Mononuclear cell (primary cell): ENCODE results near the gene TNFSF4. TPM values are rescaled to one million over a fixed set of nuclear protein-coding genes. Genes with fewer than 3 reads are reported as not detected.

Experiments
- H3K27me3 ChIP-seq: 2 replicates; pipeline ENCODE4 v1.6.0; 2011; ENCODE audit warnings: low read length, control low read depth; ENCODE audit not compliant: insufficient read depth
- H3K4me1 ChIP-seq: 2 replicates; pipeline ENCODE4 v1.5.1; 2011; ENCODE audit warnings: mild to moderate bottlenecking, low read length, control low read depth; ENCODE audit not compliant: insufficient read depth
- H3K4me3 ChIP-seq: 2 replicates; pipeline ENCODE4 v1.5.1; 2011; ENCODE audit warnings: mild to moderate bottlenecking, low read length, moderate library complexity
- H3K9me3 ChIP-seq: 2 replicates; pipeline ENCODE4 v1.5.1; 2011; ENCODE audit warnings: low read depth, mild to moderate bottlenecking, control low read depth, low read length
- total RNA-seq: library from RNA; depleted of rRNA; stranded (reverse); fragments of >200 nt; gene quantifications from one replicate; pipeline ENCODE4 v1.2.3, GENCODE V29; 2012

TNFSF4 gene
- total RNA-seq, 1 donor: 14.3 TPM

DNA sequence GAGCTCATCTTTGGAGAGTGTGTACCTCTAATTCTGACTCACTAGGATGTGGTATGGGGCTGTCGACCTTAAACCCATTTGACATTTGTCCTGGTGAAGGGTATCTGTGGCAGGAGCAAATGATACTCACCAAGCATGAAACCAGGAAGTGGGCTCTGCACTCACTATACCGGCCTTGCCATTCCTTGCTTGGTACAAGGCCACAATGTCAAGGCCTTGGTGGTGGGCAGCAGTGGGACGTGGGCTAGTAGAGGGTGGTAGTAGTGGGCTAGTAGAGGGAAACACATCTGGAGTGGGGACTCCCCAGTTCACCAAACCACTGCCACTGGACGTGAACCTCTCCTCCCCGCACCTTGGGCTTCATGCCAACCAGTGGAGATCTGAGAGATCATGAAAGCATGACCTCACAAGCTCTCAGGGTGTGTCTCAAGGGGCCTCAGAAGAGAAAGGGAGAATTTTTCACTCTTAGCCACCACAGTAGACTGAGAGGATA, 11.5 kb downstream of the TNFSF4 start:
- Histone ChIP-seq H3K27me3 (no peaks in the 10 kb centered on the region), H3K4me1 (peaks cover 11% of the 10 kb centered on the region), H3K9me3 (no peaks in the 10 kb centered on the region), H3K4me3 (no peak overlapping the region)

- Histone ChIP-seq H3K9me3 (no peaks in the 10 kb centered on the region), H3K4me3 (no peak overlapping the region), H3K27me3 (no peaks in the 10 kb centered on the region), H3K4me1 (peaks cover 18% of the 10 kb centered on the region)
Measured at GRCh38 chr1:173193639-173194038, 13.5 kb downstream of the TNFSF4 start.

GRCh38 chr1:173191011-173191705, 16.0 kb downstream of the TNFSF4 start:
- Histone ChIP-seq H3K4me1 (peaks cover 18% of the 10 kb centered on the region), H3K27me3 (no peaks in the 10 kb centered on the region)

DNA sequence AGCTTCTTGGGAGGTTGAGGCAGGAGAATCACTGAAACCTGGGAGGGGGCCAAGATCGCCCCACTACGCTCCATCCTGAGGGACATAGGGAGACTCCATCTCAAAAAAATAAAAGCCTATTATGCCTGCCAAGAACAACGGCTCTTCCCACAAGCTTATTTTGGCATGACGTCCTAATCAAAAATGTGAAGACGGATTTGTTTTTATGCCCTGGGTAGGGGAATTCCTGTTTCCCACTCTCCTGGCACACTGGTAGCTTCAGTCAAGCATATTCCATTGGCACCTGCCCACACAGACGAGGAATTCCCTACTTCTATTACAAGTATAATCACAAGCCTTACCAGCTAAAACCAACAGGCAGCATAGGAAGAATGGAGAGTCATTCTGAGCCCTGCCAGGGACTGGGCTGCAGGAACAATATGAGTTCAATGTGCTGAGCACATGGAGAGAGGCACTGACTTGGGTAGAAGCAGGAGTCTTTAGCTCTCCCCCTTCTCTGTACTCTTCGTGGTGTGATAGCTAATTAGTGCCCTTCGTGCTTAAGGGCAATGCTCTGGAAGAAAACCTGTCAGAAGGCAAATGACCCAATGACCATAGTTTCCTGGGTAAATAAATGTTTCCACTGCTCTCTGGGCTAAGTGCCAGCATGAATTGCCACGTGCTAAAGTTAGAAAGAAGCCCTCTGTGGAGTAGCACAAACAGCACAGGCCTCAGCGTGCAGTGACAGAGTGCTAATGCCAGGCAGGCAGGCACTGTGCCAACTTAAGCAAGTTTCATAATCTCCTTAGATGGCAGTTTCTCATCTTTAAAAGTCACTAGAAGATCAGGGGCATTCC, 16.8 kb downstream of the TNFSF4 start:
- H3K4me3 ChIP-seq: no peak overlapping the region

More at GRCh38 chr1:173191011-173191705, 16.0 kb downstream of the TNFSF4 start:
- Histone ChIP-seq H3K9me3 (no peaks in the 10 kb centered on the region), H3K4me3 (no peak overlapping the region)

DNA sequence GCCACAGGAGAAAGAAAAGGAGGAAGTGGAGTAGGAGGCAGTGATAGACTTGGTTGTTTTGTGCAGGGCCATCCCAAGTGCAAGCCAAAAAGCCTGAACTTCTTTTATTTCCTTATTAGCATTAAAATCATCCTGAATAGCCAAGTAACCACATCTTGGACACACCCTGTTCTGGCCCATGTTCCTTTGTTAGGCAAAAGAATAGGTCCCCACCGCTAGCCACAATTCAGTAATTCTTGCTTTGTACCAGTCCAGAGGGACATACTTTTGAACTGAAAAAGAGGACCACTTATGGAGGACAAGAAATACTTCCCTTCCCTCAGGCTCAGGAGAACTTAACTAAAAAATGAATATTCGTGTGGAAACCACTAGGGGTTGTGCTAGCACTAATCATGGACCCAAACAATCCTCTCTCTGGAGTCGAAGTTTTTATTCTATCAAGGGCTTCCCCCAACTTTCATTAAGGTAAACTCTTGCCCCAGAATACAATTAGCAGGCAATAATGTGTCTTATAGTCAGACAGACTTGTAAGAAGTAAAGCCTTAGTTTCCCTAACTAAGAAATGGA, 19.4 kb downstream of the TNFSF4 start:
- Histone ChIP-seq H3K4me1 (peaks cover 12% of the 10 kb centered on the region), H3K27me3 (no peaks in the 10 kb centered on the region), H3K9me3 (no peaks in the 10 kb centered on the region), H3K4me3 (no peak overlapping the region)

More for the DNA sequence above, 16.8 kb downstream of the TNFSF4 start:
- H3K4me1 ChIP-seq: peaks cover 18% of the 10 kb centered on the region
- H3K27me3 ChIP-seq: no peaks in the 10 kb centered on the region
- no peaks in the 10 kb centered on the region for H3K9me3 ChIP-seq

DNA sequence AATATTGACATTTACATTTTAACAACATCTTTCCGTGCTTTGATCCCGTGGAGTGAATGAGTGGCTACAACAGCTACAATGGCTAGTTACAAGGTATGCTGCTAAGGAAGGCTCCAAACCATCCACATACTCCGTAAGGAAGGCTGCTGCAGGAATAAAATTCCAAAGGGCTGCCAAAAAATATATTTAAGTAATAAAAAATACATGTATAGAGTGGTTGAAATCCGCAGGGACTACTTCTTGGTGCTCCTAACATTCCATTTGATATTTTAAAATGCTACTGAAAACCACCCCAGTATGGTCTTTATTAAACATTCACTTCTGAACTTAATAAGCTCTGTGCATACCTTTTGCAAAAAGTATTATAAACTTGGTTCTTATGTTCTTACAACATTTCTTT, 25.3 kb downstream of the TNFSF4 start:
- Histone ChIP-seq H3K4me1 (no peaks in the 10 kb centered on the region), H3K9me3 (no peaks in the 10 kb centered on the region), H3K27me3 (no peaks in the 10 kb centered on the region), H3K4me3 (no peak overlapping the region)

DNA sequence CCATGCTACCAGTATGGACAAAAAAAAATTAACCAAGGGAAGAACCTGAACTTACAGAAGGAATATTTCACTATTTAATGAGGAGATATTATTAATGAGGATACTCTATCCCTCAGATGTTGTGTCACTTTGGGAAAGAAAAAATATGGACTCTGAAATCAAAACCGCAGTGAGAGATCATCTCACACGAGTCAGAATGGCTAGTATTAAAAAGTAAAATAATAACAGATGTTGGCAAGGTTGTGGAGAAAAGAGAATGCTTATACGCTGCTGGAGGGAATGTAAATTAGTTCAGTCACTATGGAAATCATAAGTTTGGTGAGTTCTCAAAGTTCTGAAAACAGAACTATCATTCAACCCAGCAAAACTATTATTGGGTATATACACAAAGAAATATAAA, 30.9 kb downstream of the TNFSF4 start:
- H3K4me1 ChIP-seq: no peaks in the 10 kb centered on the region
- peaks cover 15% of the 10 kb centered on the region for H3K9me3 ChIP-seq
- H3K4me3 ChIP-seq: no peak overlapping the region
- no peaks in the 10 kb centered on the region for H3K27me3 ChIP-seq

DNA sequence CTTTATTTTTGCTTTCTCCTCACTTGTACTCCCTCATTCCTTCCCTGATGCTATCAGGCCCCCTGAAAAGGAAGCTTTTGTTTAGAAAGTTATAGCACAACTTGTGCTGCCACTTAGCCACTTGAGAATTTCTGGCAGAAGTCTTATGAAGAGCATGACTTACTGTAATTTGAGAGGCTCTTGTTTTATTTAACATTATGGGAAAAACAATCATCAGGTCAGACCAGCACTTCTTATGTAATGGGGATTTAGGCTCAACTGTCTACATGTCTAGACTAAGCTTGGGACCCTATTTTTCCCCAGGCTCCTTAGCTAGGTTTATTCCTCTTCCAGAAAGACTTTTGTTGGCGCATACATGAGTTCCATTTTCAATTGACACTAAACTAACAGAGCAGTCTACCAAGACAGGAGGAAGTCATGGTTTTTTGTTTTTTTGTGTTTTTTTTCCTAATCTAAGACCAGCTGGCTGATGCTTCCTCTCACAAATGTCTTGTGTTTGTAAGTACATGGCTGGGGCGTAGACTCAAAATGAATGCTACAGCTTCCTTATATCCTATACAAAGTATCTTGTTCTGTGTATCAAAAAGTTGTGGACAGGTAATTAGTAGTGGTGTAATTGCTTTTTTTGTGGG, 31.5 kb downstream of the TNFSF4 start:
- Histone ChIP-seq H3K27me3 (no peaks in the 10 kb centered on the region), H3K9me3 (peaks cover 22% of the 10 kb centered on the region), H3K4me3 (no peak overlapping the region), H3K4me1 (no peaks in the 10 kb centered on the region)

DNA sequence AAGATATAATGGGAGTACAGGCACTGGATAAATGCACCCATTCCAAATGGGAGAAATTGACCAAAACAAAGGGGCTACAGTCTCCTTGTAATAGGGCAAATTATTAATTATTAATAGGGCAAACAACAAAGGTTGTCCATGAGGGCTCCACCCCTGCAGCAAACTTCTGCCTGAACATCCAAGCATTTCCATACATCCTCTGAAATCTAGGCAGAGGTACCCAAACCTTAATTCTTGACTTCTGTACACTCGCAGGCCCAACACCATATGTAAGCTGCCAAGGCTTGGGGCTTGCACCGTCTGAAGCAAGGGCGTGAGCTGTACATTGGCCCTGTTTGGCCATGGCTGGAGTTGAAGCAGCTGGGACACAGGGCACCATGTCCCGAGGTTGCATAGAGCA, 33.7 kb downstream of the TNFSF4 start:
- peaks cover 22% of the 10 kb centered on the region for H3K9me3 ChIP-seq
- no peaks in the 10 kb centered on the region for H3K4me1 ChIP-seq
- no peak overlapping the region for H3K4me3 ChIP-seq
- H3K27me3 ChIP-seq: no peaks in the 10 kb centered on the region

DNA sequence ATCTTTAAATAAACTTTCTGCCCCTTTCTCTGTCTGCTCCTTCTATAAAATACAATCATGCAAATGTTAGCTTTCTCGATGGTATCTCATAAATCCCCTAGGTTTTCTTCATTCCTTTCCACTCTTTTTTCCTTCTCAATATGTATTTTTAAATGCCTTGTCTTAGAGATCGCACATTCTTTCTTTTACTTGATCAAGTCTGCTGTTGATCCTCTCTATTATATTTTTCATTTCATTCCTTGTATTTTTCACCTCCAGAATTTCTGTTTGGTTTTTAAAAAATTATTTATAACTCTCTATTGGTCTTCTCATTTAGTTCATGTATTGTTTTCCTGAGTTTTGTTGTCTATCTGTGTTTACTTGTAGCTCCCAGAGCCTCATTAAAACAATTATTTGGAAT, 36.0 kb downstream of the TNFSF4 start:
- Histone ChIP-seq H3K4me1 (no peaks in the 10 kb centered on the region), H3K4me3 (no peak overlapping the region), H3K27me3 (no peaks in the 10 kb centered on the region), H3K9me3 (peaks cover 22% of the 10 kb centered on the region)

DNA sequence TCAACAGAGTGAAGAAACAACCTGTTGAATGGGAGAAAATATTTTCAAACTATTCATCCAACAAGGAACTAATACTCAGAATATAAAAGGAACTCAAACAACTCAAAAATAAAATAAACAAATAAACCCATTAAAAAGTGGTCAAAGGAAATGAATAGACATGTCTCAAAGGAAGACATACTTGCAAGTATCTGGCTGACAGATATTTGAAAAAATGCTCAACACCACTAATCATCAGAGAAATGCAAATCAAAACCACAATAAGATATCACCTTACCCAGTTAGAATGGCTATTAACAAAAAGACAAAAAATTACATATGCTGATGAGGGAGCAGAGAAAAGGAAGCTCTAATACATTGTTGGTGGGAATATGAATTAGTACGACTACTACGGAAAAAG, 38.2 kb downstream of the TNFSF4 start:
- Histone ChIP-seq H3K27me3 (no peaks in the 10 kb centered on the region), H3K9me3 (peaks cover 21% of the 10 kb centered on the region), H3K4me3 (no peak overlapping the region), H3K4me1 (no peaks in the 10 kb centered on the region)

DNA sequence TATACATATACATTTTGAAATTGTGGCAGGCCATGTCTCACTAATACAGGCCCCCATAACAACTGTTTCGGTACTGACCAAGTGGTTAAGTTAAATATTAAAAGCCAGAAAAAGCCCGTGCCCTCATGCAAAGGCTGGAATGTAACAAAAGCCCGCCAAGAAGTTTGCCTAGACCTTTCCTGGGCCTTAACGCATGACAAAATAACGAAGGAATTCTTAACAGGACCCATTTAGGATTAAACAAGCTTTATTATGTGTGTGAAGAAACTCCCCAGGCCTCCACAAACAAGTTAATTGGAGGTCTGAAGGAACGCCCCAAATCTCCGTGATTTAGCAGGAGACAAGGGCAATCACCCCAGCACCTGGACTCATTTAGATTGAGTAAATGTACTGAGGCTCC, 42.4 kb downstream of the TNFSF4 start:
- Histone ChIP-seq H3K27me3 (no peaks in the 10 kb centered on the region), H3K4me3 (no peak overlapping the region), H3K9me3 (no peaks in the 10 kb centered on the region), H3K4me1 (no peaks in the 10 kb centered on the region)

- H3K4me3 ChIP-seq: no peak overlapping the region
- no peaks in the 10 kb centered on the region for H3K4me1 ChIP-seq
- H3K9me3 ChIP-seq: no peaks in the 10 kb centered on the region
- no peaks in the 10 kb centered on the region for H3K27me3 ChIP-seq
Measured at GRCh38 chr1:173164178-173164577, 43.0 kb downstream of the TNFSF4 start.

- Histone ChIP-seq H3K4me3 (no peak overlapping the region), H3K9me3 (no peaks in the 10 kb centered on the region), H3K4me1 (no peaks in the 10 kb centered on the region), H3K27me3 (no peaks in the 10 kb centered on the region)
Measured at GRCh38 chr1:173163222-173163621, 43.9 kb downstream of the TNFSF4 start.

- Histone ChIP-seq H3K9me3 (no peaks in the 10 kb centered on the region), H3K27me3 (no peaks in the 10 kb centered on the region), H3K4me1 (no peaks in the 10 kb centered on the region), H3K4me3 (no peak overlapping the region)
Measured at GRCh38 chr1:173162601-173163000, 44.5 kb downstream of the TNFSF4 start.
